K562 (cell line): Measurements from ENCODE around the gene FABP3. TPM values are rescaled to one million over a fixed set of nuclear protein-coding genes. Genes with fewer than 3 reads are reported as not detected.

Experiments
- ATF3 ChIP-seq, 2 experiments: fragments of 450-650 bp in 1 of 2; sonication (generic) in 1 of 2; formaldehyde crosslinking in 1 of 2; IDR thresholded peaks in 1 of 2; conservative IDR thresholded peaks in 1 of 2; 2 replicates each; pipeline versions ENCODE4 v1.6.1 to v1.8.1; 2016 to 2023; ENCODE audit warnings: mild to moderate bottlenecking in 2 of 2, moderate library complexity in 2 of 2, inconsistent platforms in 1 of 2, missing genetic modification reagents in 1 of 2
- BRD4 ChIP-seq: fragments of 200-600 bp; sonication (generic); IDR thresholded peaks from 2 replicates; pipeline ENCODE4 v1.6.1; 2017; ENCODE audit warnings: inconsistent platforms
- CHD4 ChIP-seq: fragments of 200-600 bp; sonication (generic); IDR thresholded peaks from 3 replicates; pipeline ENCODE4 v1.6.1; 2012; ENCODE audit warnings: low read depth, mild to moderate bottlenecking, mixed read lengths, low read length, inconsistent platforms; ENCODE audit not compliant: insufficient read depth, insufficient replicate concordance, poor library complexity, severe bottlenecking
- CSDE1 ChIP-seq, 2 experiments: fragments of 450-650 bp; IDR thresholded peaks; 2 replicates each; pipeline ENCODE4 v1.6.1; 2016; ENCODE audit warnings: mild to moderate bottlenecking in 1 of 2
- FOXP1 ChIP-seq: sonication (generic); formaldehyde crosslinking; IDR thresholded peaks from 2 replicates; pipeline ENCODE4 v1.8.0; 2022; ENCODE audit warnings: mild to moderate bottlenecking, missing genetic modification reagents
- HMG20B ChIP-seq: fragments of 250-450 bp; sonication (Bioruptor Pico); IDR thresholded peaks from 2 replicates; pipeline ENCODE4 v1.5.0; 2021; ENCODE audit warnings: mild to moderate bottlenecking
- HMGN3 ChIP-seq: IDR thresholded peaks from 2 replicates; pipeline ENCODE4 v1.6.1; 2011; ENCODE audit warnings: borderline replicate concordance, low read depth, mild to moderate bottlenecking, mixed read lengths, low read length; ENCODE audit not compliant: insufficient read length; ENCODE audit errors: extremely low read depth
- ILF3 ChIP-seq: fragments of 450-650 bp; IDR thresholded peaks from 2 replicates; pipeline ENCODE4 v1.6.1; 2018; ENCODE audit warnings: antibody characterized with exemption, mild to moderate bottlenecking, moderate library complexity, borderline replicate concordance
- KAT7 ChIP-seq: sonication (generic); formaldehyde crosslinking; IDR thresholded peaks from 2 replicates; pipeline ENCODE4 v1.8.0; 2022; ENCODE audit warnings: missing genetic modification reagents, mild to moderate bottlenecking, borderline replicate concordance
- NCOA4 ChIP-seq: fragments of 450-650 bp; IDR thresholded peaks from 2 replicates; pipeline ENCODE4 v1.6.1; 2018; ENCODE audit warnings: mild to moderate bottlenecking; ENCODE audit not compliant: partially characterized antibody
- NUFIP1 ChIP-seq: fragments of 450-650 bp; IDR thresholded peaks from 2 replicates; pipeline ENCODE4 v1.6.1; 2018; ENCODE audit not compliant: partially characterized antibody
- PURB ChIP-seq: sonication (generic); formaldehyde crosslinking; IDR thresholded peaks from 2 replicates; pipeline ENCODE4 v1.9.0; 2021; ENCODE audit warnings: low read depth, mild to moderate bottlenecking, missing genetic modification reagents
- RBBP5 ChIP-seq: fragments of 200-600 bp; sonication (generic); IDR thresholded peaks from 2 replicates; pipeline ENCODE4 v1.6.1; 2012; ENCODE audit warnings: borderline replicate concordance, mild to moderate bottlenecking, low read length, control low read depth, inconsistent platforms; ENCODE audit not compliant: insufficient read depth, poor library complexity, severe bottlenecking
- RCOR1 ChIP-seq, 2 experiments: IDR thresholded peaks; 2 replicates each; pipeline ENCODE4 v1.6.1; 2012; ENCODE audit warnings: low read depth in 2 of 2, low read length in 2 of 2, borderline replicate concordance in 1 of 2, improper control_type of control experiment in 1 of 2
- SMAD3 ChIP-seq: fragments of 450-650 bp; formaldehyde crosslinking; conservative IDR thresholded peaks from 2 replicates; pipeline ENCODE4 v1.4.0; 2020; ENCODE audit warnings: mild to moderate bottlenecking
- TCFL5 ChIP-seq: fragments of 250-450 bp; sonication (Bioruptor Pico); conservative IDR thresholded peaks from 2 replicates; pipeline ENCODE4 v1.6.1; 2021; ENCODE audit warnings: mild to moderate bottlenecking, moderate library complexity, matching md5 sums
- TFE3 ChIP-seq: fragments of 450-650 bp; formaldehyde crosslinking; IDR thresholded peaks from 2 replicates; pipeline ENCODE4 v1.4.0; 2020; ENCODE audit warnings: mild to moderate bottlenecking, mixed read lengths
- TRIM24 ChIP-seq, 2 experiments: fragments of 450-650 bp; IDR thresholded peaks; 2 replicates each; pipeline ENCODE4 v1.6.1; 2016
- ZKSCAN8 ChIP-seq: fragments of 200-800 bp; sonication (Bioruptor generic); IDR thresholded peaks from 2 replicates; pipeline ENCODE4 v1.6.1; 2016; ENCODE audit warnings: missing genetic modification characterization, missing compliant biosample characterization
- ZNF23 ChIP-seq: fragments of 250-450 bp; sonication (Bioruptor Pico); IDR thresholded peaks from 2 replicates; pipeline ENCODE4 v1.4.0; 2020; ENCODE audit warnings: mild to moderate bottlenecking
- ZNF316 ChIP-seq: fragments of 450-650 bp; IDR thresholded peaks from 2 replicates; pipeline ENCODE4 v1.6.1; 2016
- ZNF449 ChIP-seq: fragments of 250-450 bp; sonication (Bioruptor Pico); IDR thresholded peaks from 2 replicates; pipeline ENCODE4 v1.8.0; 2022; ENCODE audit warnings: moderate library complexity, mild to moderate bottlenecking, inconsistent platforms
- ZNF511 ChIP-seq: sonication (generic); formaldehyde crosslinking; IDR thresholded peaks from 2 replicates; pipeline ENCODE4 v1.8.0; 2022; ENCODE audit warnings: mild to moderate bottlenecking, missing genetic modification reagents
- polyA plus RNA-seq, 8 experiments: library from polyadenylated mRNA; depleted of rRNA in 4 of 8; stranded (reverse) in 5 of 8; unstranded in 3 of 8; fragments of >200 nt; fragmentation: Nextera tagmentation in 2 of 8; fragmentation: Illumina TruSeq in 1 of 8; extraction: Ambion mirVana in 2 of 8; extraction: Trizol in 1 of 8; gene quantifications; 2 replicates each; pipeline versions ENCODE4 v1.2.1 to v1.2.3, GENCODE V29; 2011 to 2014; ENCODE audit warnings: inconsistent platforms in 1 of 8, missing spikeins in 1 of 8
- total RNA-seq, 7 experiments: library from RNA; depleted of rRNA in 6 of 7; stranded (reverse); fragments of >200 nt in 6 of 7; fragmentation: Illumina TruSeq in 2 of 7; extraction: Trizol in 2 of 7; gene quantifications; 2 replicates each; pipeline versions ENCODE4 v1.2.1 to v1.2.3, GENCODE V29; 2011 to 2021; ENCODE audit warnings: low replicate concordance in 1 of 7

FABP3 gene
- total and polyA plus RNA-seq, 9 of the 15 experiments (the other 6 are each of a cell fraction or from before 2014, with no cell fraction given): 0.22 TPM; not detected in 8

- no peak for TF ChIP-seq TFE3 (CRISPR knock-in tag)
- TF ChIP-seq ZNF449 (CRISPR knock-in tag): no peak
- no peak for TF ChIP-seq ZNF23 (CRISPR knock-in tag)
- TF ChIP-seq HMGN3: no peak
- no peak for TF ChIP-seq RCOR1 (IDR thresholded peaks at IDR 0.05; ENCODE audit: borderline replicate concordance in 1 of 2, low read depth in 2 of 2, low read length in 2 of 2)
- no peak for TF ChIP-seq BRD4
- TF ChIP-seq NCOA4: no peak
- no peak for TF ChIP-seq CSDE1 (IDR thresholded peaks at IDR 0.05)
- no peak for TF ChIP-seq ILF3
- no peak for TF ChIP-seq ZNF316
- no peak for TF ChIP-seq ZKSCAN8
- no peak for TF ChIP-seq PURB (CRISPR knock-in tag)
- no peak for TF ChIP-seq HMG20B (CRISPR knock-in tag)
- no peak for TF ChIP-seq FOXP1 (CRISPR knock-in tag)
- peak; percentile 26 for TF ChIP-seq RBBP5
- no peak for TF ChIP-seq NUFIP1
- no peak for TF ChIP-seq TCFL5 (CRISPR knock-in tag)
- TF ChIP-seq CHD4: no peak
- no peak for TF ChIP-seq ZNF511 (CRISPR knock-in tag)
- TF ChIP-seq TRIM24 (IDR thresholded peaks at IDR 0.05): no peak
- TF ChIP-seq KAT7: no peak
- TF ChIP-seq ATF3 (IDR thresholded peaks at IDR 0.05): no peak
- no peak for TF ChIP-seq ATF3 (CRISPR knock-in tag; conservative IDR thresholded peaks at IDR 0.05)
- TF ChIP-seq SMAD3 (CRISPR knock-in tag): no peak
Observed at GRCh38 chr1:31373056-31373896, at the start of gene FABP3 (continued).
